ENCODE results near the gene HOMER2.

The HOMER2 gene

DNA sequence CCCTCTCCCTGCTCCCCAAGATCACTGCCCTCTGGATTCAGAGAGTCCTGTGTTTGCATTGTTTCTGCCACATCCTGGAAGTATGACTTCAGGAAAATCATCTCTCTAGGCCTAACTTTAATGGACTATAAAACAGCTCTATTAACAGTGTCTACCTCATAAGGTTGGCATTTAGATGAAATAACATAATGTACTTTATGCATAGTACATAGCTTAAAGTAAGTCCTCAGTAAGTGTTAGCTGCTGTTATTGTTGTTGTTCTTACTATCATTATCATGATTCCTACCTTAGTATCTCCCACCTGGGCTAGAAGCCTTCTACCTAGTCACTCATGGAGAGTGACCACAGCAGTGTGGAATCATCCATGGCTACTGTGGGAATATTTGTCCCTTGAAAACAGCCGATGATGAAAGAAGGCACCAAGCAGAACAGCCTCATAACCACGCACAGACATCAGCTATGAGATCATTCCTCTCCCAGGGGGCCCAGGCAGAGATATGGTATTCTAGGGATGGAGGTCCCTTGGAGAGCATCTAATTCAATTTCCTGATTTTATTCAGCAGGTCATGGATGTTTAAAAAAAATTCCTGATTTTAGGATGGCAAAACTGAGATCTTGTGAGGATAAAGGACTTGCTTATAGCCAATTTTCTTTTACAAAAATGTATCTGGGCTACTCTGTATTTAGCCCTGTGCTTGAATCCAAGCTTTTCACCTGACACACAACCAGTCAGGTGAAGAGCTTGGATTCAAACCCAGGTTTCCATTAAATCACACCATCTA, 148.5 kb downstream of the HOMER2 start (continued):
- TF ChIP-seq CSRNP3 (CRISPR knock-in tag; IDR thresholded peaks at IDR 0.05) (no peak), ZC3H10 (CRISPR knock-in tag; IDR thresholded peaks at IDR 0.05) (no peak), BACH2 (CRISPR knock-in tag; IDR thresholded peaks at IDR 0.05; ENCODE audit: borderline replicate concordance) (no peak), PPARA (CRISPR knock-in tag; IDR thresholded peaks at IDR 0.05; ENCODE audit: borderline replicate concordance) (no peak), ZFP30 (CRISPR knock-in tag; IDR thresholded peaks at IDR 0.05) (no peak), TOX (CRISPR knock-in tag; IDR thresholded peaks at IDR 0.05; ENCODE audit: borderline replicate concordance) (no peak), ISL1 (CRISPR knock-in tag; IDR thresholded peaks at IDR 0.05) (no peak), SNAI2 (CRISPR knock-in tag; IDR thresholded peaks at IDR 0.05) (no peak)
- TF ChIP-seq, protein P1, sequence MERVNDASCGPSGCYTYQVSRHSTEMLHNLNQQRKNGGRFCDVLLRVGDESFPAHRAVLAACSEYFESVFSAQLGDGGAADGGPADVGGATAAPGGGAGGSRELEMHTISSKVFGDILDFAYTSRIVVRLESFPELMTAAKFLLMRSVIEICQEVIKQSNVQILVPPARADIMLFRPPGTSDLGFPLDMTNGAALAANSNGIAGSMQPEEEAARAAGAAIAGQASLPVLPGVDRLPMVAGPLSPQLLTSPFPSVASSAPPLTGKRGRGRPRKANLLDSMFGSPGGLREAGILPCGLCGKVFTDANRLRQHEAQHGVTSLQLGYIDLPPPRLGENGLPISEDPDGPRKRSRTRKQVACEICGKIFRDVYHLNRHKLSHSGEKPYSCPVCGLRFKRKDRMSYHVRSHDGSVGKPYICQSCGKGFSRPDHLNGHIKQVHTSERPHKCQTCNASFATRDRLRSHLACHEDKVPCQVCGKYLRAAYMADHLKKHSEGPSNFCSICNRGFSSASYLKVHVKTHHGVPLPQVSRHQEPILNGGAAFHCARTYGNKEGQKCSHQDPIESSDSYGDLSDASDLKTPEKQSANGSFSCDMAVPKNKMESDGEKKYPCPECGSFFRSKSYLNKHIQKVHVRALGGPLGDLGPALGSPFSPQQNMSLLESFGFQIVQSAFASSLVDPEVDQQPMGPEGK (CRISPR knock-in tag; IDR thresholded peaks at IDR 0.05; ENCODE audit: borderline replicate concordance): no peak

GRCh38 chr15:82802497-82802896, 150.0 kb downstream of the HOMER2 start:
- TF ChIP-seq RARB (CRISPR knock-in tag; IDR thresholded peaks at IDR 0.05): no peak
- TF ChIP-seq ZC3H10 (CRISPR knock-in tag; IDR thresholded peaks at IDR 0.05): no peak
- TF ChIP-seq, protein P2, sequence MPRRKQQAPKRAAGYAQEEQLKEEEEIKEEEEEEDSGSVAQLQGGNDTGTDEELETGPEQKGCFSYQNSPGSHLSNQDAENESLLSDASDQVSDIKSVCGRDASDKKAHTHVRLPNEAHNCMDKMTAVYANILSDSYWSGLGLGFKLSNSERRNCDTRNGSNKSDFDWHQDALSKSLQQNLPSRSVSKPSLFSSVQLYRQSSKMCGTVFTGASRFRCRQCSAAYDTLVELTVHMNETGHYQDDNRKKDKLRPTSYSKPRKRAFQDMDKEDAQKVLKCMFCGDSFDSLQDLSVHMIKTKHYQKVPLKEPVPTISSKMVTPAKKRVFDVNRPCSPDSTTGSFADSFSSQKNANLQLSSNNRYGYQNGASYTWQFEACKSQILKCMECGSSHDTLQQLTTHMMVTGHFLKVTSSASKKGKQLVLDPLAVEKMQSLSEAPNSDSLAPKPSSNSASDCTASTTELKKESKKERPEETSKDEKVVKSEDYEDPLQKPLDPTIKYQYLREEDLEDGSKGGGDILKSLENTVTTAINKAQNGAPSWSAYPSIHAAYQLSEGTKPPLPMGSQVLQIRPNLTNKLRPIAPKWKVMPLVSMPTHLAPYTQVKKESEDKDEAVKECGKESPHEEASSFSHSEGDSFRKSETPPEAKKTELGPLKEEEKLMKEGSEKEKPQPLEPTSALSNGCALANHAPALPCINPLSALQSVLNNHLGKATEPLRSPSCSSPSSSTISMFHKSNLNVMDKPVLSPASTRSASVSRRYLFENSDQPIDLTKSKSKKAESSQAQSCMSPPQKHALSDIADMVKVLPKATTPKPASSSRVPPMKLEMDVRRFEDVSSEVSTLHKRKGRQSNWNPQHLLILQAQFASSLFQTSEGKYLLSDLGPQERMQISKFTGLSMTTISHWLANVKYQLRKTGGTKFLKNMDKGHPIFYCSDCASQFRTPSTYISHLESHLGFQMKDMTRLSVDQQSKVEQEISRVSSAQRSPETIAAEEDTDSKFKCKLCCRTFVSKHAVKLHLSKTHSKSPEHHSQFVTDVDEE (CRISPR knock-in tag; IDR thresholded peaks at IDR 0.05): no peak
- TF ChIP-seq ZNF565 (CRISPR knock-in tag; conservative IDR thresholded peaks at IDR 0.05; ENCODE audit: low read depth): no peak
- TF ChIP-seq, protein P1 (CRISPR knock-in tag; IDR thresholded peaks at IDR 0.05; ENCODE audit: borderline replicate concordance): no peak
- no peak for TF ChIP-seq OSR1 (CRISPR knock-in tag; IDR thresholded peaks at IDR 0.05)
- no peak for TF ChIP-seq TOX (CRISPR knock-in tag; IDR thresholded peaks at IDR 0.05; ENCODE audit: borderline replicate concordance)
- TF ChIP-seq ZNF70 (CRISPR knock-in tag; IDR thresholded peaks at IDR 0.05): no peak
- ATAC-seq: no peak

GRCh38 chr15:82799183-82799841, 153.2 kb downstream of the HOMER2 start:
- TF ChIP-seq ZNF70 (CRISPR knock-in tag; IDR thresholded peaks at IDR 0.05) (no peak), POU6F1 (CRISPR knock-in tag; IDR thresholded peaks at IDR 0.05; ENCODE audit: borderline replicate concordance, low read depth) (no peak), GLIS3 (CRISPR knock-in tag; IDR thresholded peaks at IDR 0.05) (no peak)
- ATAC-seq: no peak

All from SK-N-SH treated with all-trans-retinoic acid at 6 μM for 48 hours (cell line).